Measurements from ENCODE around the gene C16orf95.

GRCh38 chr16:87358696-87359095, 41.5 kb upstream of the C16orf95 start:
- no peak for TF ChIP-seq GATA3 (IDR thresholded peaks at IDR 0.05; ENCODE audit: low read depth, low read length)
- no peak for TF ChIP-seq GATA2 (IDR thresholded peaks at IDR 0.05; ENCODE audit: low read depth, low read length)
